Panc1 (cell line): Measurements from ENCODE around the gene CA10. TPM values are rescaled to one million over a fixed set of nuclear protein-coding genes. Genes with fewer than 3 reads are reported as not detected.

Experiments
- ATAC-seq: fragments of 200-7000 bp; cut with Tn5 transposase; 2 replicates; pipeline ENCODE4 v1.9.1; 2020; ENCODE audit warnings: mild to moderate bottlenecking, moderate library complexity
- BruUV-seq: library from RNA; stranded (reverse); fragments of 400-500 nt; replicated peaks from 2 replicates; lab custom pipeline; 2021; lab: Mats Ljungman, UMichigan
- CTCF ChIA-PET: fragments of 300-600 bp; sonication (Branson Sonifier 250); formaldehyde crosslinking; loops from one replicate; lab custom pipeline; 2022; ENCODE audit warnings: antibody characterized with exemption; lab: Charles Lee
- POLR2A ChIA-PET: fragments of 300-600 bp; sonication (Branson Sonifier 250); formaldehyde crosslinking; loops from one replicate; lab custom pipeline; 2022; ENCODE audit warnings: antibody characterized with exemption; lab: Charles Lee
- DNase-seq: peaks from one replicate; pipeline ENCODE4 v3.0.0-alpha.2; 2010; ENCODE audit warnings: low read depth, low spot score
- H3K27ac ChIP-seq: 2 replicates; pipeline ENCODE4 v1.5.1; 2011; ENCODE audit warnings: mild to moderate bottlenecking, low read length, inconsistent platforms
- H3K27me3 ChIP-seq: fragments of 200-500 bp; sonication (Bioruptor generic); 2 replicates; pipeline ENCODE4 v1.6.0; 2014; ENCODE audit warnings: low read length, inconsistent platforms; ENCODE audit not compliant: control insufficient read depth, insufficient read depth
- H3K36me3 ChIP-seq: fragments of 200-500 bp; sonication (Bioruptor generic); 2 replicates; pipeline ENCODE4 v1.5.1; 2014; ENCODE audit warnings: inconsistent platforms, mild to moderate bottlenecking, low read length, moderate library complexity; ENCODE audit not compliant: control insufficient read depth, insufficient read depth
- H3K4me1 ChIP-seq: 2 replicates; pipeline ENCODE4 v1.5.1; 2011; ENCODE audit warnings: inconsistent platforms, mild to moderate bottlenecking, low read length, moderate library complexity; ENCODE audit not compliant: control insufficient read depth, insufficient read depth
- H3K4me3 ChIP-seq, 2 experiments: 2 replicates each; pipeline ENCODE4 v1.5.1; 2011 to 2012; ENCODE audit warnings: low read depth in 2 of 2, low read length in 2 of 2, mild to moderate bottlenecking in 2 of 2, inconsistent platforms in 1 of 2, moderate library complexity in 1 of 2
- H3K9me3 ChIP-seq: fragments of 200-500 bp; sonication (Bioruptor generic); 2 replicates; pipeline ENCODE4 v1.5.1; 2014; ENCODE audit warnings: low read depth, mild to moderate bottlenecking, inconsistent platforms, low read length, moderate library complexity; ENCODE audit not compliant: control insufficient read depth, insufficient read depth
- POLR2AphosphoS5 ChIP-seq: IDR thresholded peaks from 2 replicates; pipeline ENCODE4 v1.6.1; 2012; ENCODE audit warnings: mild to moderate bottlenecking, low read depth, low read length, moderate library complexity
- SIN3A ChIP-seq: IDR thresholded peaks from 2 replicates; pipeline ENCODE4 v1.6.1; 2012; ENCODE audit warnings: low read depth, mild to moderate bottlenecking, low read length, moderate library complexity, borderline replicate concordance; ENCODE audit not compliant: insufficient read depth
- TCF7L2 ChIP-seq: IDR thresholded peaks from 2 replicates; pipeline ENCODE4 v1.6.1; 2011; ENCODE audit warnings: mild to moderate bottlenecking, low read depth, low read length, inconsistent platforms
- in situ Hi-C: cut with HindIII; loops from 2 replicates; pipeline ENCODE4 v1.10.0; 2016; ENCODE audit warnings: low sequenced_read_pairs, low pct_unique_long_range_greater_than_20kb
- intact Hi-C: fragments of 100-400 bp; cut with micrococcal nuclease; formaldehyde crosslinking; loops from one replicate; pipeline ENCODE4 v1.10.0; 2022; ENCODE audit not compliant: unreplicated experiment
- total RNA-seq: library from RNA; stranded (reverse); gene quantifications from one replicate; pipeline ENCODE4 v1.2.1, GENCODE V29; 2021; ENCODE audit not compliant: unreplicated experiment
- TF ChIP-seq, protein P1 (sequence below): fragments of 450-650 bp; IDR thresholded peaks from 2 replicates; pipeline ENCODE4 v1.5.1; 2017; ENCODE audit warnings: mild to moderate bottlenecking
- TF ChIP-seq, protein P2 (sequence below), 2 experiments: IDR thresholded peaks; 2 replicates each; pipeline ENCODE4 v1.6.1; 2011 to 2012; ENCODE audit warnings: low read depth in 2 of 2, control low read depth in 1 of 2, low read length in 1 of 2, mild to moderate bottlenecking in 1 of 2, moderate library complexity in 1 of 2; ENCODE audit not compliant: insufficient read depth in 1 of 2

CA10 gene
- total RNA-seq, 1 experiment from 2014 or later, result not detected

DNA sequence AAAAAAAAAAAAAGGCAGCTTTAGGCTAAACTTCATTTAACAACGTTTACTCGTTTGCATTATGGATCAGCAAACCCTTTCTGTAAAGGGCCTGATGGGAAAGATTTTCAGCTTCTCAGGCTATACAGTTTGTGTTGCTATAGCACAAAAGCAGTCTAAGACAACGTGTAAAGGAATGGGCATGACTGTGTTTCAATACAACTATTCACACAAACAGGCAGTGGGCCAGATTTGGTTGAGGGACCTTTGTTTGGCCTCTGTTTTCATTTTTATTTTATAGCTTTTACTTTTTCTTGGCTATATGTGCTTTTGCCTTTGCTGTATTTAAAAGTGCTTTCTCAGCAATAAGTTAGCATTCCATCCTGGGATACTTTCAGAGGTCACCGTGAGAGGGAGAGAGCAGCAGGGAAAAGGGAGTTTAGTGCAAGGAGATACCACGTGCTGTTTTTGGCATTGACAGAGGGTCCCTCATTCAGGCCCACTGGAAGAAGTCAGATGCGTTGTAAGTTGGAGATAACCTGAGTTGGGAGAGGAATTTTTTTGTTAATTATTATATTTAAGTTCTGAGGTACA is 562.6 kb downstream of the CA10 start:
- no TSS peak for BruUV-seq
- in situ Hi-C loops, result no loop called here
- TF ChIP-seq TCF7L2, result no peak
- TF ChIP-seq, protein P1, sequence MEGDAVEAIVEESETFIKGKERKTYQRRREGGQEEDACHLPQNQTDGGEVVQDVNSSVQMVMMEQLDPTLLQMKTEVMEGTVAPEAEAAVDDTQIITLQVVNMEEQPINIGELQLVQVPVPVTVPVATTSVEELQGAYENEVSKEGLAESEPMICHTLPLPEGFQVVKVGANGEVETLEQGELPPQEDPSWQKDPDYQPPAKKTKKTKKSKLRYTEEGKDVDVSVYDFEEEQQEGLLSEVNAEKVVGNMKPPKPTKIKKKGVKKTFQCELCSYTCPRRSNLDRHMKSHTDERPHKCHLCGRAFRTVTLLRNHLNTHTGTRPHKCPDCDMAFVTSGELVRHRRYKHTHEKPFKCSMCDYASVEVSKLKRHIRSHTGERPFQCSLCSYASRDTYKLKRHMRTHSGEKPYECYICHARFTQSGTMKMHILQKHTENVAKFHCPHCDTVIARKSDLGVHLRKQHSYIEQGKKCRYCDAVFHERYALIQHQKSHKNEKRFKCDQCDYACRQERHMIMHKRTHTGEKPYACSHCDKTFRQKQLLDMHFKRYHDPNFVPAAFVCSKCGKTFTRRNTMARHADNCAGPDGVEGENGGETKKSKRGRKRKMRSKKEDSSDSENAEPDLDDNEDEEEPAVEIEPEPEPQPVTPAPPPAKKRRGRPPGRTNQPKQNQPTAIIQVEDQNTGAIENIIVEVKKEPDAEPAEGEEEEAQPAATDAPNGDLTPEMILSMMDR, result no peak
- Histone ChIP-seq H3K27ac (no peak overlapping the region), H3K4me1 (no peaks in the 10 kb centered on the region), H3K4me3 (no peak overlapping the region), H3K36me3 (no peaks in the 10 kb centered on the region), H3K27me3 (no peaks in the 10 kb centered on the region), H3K9me3 (no peaks in the 10 kb centered on the region)
- intact Hi-C loops, result no loop called here
- no peak for ATAC-seq
- ChIA-PET CTCF (no interaction called here), POLR2A (no interaction called here)
- no peak for DNase-seq

DNA sequence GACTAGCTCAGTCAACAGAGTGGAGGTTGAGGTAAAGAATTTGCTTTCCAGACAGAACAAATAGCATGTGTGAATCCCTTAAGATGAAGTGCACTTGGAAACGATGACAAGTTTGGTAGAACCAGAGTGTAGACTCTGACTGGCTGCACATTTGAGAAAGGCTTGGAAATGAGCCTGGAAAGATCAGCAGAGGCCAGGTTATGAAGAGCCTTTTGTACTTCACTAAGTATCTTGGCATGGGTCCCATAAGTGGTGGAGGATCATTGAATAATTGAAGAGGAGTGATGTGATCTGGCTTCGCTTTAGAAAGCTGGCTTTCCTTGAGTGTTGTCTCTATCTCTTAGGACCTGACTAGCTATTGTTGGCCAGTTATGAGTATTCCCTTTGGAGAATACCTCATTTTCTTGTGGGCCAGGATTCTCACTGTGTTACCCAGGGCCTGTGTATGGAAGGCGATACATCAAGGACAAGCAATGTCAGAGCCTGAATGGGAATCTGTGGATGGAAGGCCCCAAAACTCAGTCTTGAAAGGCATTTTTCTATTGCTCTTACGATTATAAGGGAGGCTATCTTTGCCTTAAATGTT is 568.4 kb downstream of the CA10 start:
- Histone ChIP-seq H3K27me3 (no peaks in the 10 kb centered on the region), H3K27ac (no peak overlapping the region), H3K4me1 (no peaks in the 10 kb centered on the region), H3K36me3 (no peaks in the 10 kb centered on the region), H3K4me3 (no peak overlapping the region), H3K9me3 (no peaks in the 10 kb centered on the region; the same call in 1 of the 2 replicates)
- ATAC-seq (no peak), DNase-seq (no peak)
- in situ Hi-C loops, result no loop called here
- TF ChIP-seq SIN3A (no peak), POLR2AphosphoS5 (no peak), TCF7L2 (no peak)
- TF ChIP-seq, protein P1, result no peak
- TF ChIP-seq, protein P2, sequence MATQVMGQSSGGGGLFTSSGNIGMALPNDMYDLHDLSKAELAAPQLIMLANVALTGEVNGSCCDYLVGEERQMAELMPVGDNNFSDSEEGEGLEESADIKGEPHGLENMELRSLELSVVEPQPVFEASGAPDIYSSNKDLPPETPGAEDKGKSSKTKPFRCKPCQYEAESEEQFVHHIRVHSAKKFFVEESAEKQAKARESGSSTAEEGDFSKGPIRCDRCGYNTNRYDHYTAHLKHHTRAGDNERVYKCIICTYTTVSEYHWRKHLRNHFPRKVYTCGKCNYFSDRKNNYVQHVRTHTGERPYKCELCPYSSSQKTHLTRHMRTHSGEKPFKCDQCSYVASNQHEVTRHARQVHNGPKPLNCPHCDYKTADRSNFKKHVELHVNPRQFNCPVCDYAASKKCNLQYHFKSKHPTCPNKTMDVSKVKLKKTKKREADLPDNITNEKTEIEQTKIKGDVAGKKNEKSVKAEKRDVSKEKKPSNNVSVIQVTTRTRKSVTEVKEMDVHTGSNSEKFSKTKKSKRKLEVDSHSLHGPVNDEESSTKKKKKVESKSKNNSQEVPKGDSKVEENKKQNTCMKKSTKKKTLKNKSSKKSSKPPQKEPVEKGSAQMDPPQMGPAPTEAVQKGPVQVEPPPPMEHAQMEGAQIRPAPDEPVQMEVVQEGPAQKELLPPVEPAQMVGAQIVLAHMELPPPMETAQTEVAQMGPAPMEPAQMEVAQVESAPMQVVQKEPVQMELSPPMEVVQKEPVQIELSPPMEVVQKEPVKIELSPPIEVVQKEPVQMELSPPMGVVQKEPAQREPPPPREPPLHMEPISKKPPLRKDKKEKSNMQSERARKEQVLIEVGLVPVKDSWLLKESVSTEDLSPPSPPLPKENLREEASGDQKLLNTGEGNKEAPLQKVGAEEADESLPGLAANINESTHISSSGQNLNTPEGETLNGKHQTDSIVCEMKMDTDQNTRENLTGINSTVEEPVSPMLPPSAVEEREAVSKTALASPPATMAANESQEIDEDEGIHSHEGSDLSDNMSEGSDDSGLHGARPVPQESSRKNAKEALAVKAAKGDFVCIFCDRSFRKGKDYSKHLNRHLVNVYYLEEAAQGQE (IDR thresholded peaks at IDR 0.05; ENCODE audit: insufficient read depth in 1 of 2, low read depth in 2 of 2, low read length in 1 of 2), result no peak
- intact Hi-C loops, result no loop called here
- ChIA-PET POLR2A (no interaction called here), CTCF (no interaction called here)
- BruUV-seq, result no TSS peak
